IMR-90 (cell line): ENCODE data around the gene TMED8.

ENCODE experiments used
- BHLHE40 ChIP-seq: fragments of 150-350 bp; IDR thresholded peaks from 2 replicates; pipeline ENCODE4 v1.6.1; 2016; ENCODE audit warnings: mild to moderate bottlenecking, low read depth, low read length
- CEBPB ChIP-seq: IDR thresholded peaks from 2 replicates; pipeline ENCODE4 v1.6.1; 2012; ENCODE audit warnings: low read depth, low read length, improper control_type of control experiment
- CHD1 ChIP-seq: IDR thresholded peaks from 2 replicates; pipeline ENCODE4 v1.6.1; 2012; ENCODE audit warnings: low read depth, low read length, improper control_type of control experiment
- FOS ChIP-seq: fragments of 150-350 bp; IDR thresholded peaks from 2 replicates; pipeline ENCODE4 v1.6.1; 2016; ENCODE audit warnings: low read depth, low read length
- MAFK ChIP-seq: IDR thresholded peaks from 2 replicates; pipeline ENCODE4 v1.6.1; 2012; ENCODE audit warnings: low read depth, low read length, improper control_type of control experiment
- MAZ ChIP-seq: IDR thresholded peaks from 2 replicates; pipeline ENCODE4 v1.6.1; 2012; ENCODE audit warnings: low read depth, mild to moderate bottlenecking, low read length, improper control_type of control experiment, moderate library complexity, borderline replicate concordance
- MXI1 ChIP-seq: IDR thresholded peaks from 2 replicates; pipeline ENCODE4 v1.6.1; 2012; ENCODE audit warnings: low read depth, mild to moderate bottlenecking, low read length, moderate library complexity, borderline replicate concordance
- NFE2L2 ChIP-seq: fragments of 150-350 bp; IDR thresholded peaks from 2 replicates; pipeline ENCODE4 v1.6.1; 2016; ENCODE audit warnings: low read depth, mild to moderate bottlenecking, low read length
- POLR2A ChIP-seq: IDR thresholded peaks from 2 replicates; pipeline ENCODE4 v1.6.1; 2012; ENCODE audit warnings: mild to moderate bottlenecking, low read depth, low read length
- RAD21 ChIP-seq: IDR thresholded peaks from 2 replicates; pipeline ENCODE4 v1.6.1; 2012; ENCODE audit warnings: low read length, improper control_type of control experiment
- RFX5 ChIP-seq: IDR thresholded peaks from 2 replicates; pipeline ENCODE4 v1.8.0; 2012; ENCODE audit warnings: low read depth, mild to moderate bottlenecking, low read length, moderate library complexity
- SMC3 ChIP-seq: fragments of 150-350 bp; IDR thresholded peaks from 2 replicates; pipeline ENCODE4 v1.6.1; 2016; ENCODE audit warnings: low read depth, mild to moderate bottlenecking, antibody characterized with exemption, low read length, moderate library complexity
- TF ChIP-seq, protein P1 (sequence below): conservative IDR thresholded peaks from 2 replicates; pipeline ENCODE4 v1.5.1; 2012; ENCODE audit warnings: mild to moderate bottlenecking, low read depth, low read length, improper control_type of control experiment
- TF ChIP-seq, protein P2 (sequence below): fragments of 150-350 bp; IDR thresholded peaks from 2 replicates; pipeline ENCODE4 v1.6.1; 2017; ENCODE audit warnings: mild to moderate bottlenecking, antibody characterized with exemption, low read length, low read depth

DNA sequence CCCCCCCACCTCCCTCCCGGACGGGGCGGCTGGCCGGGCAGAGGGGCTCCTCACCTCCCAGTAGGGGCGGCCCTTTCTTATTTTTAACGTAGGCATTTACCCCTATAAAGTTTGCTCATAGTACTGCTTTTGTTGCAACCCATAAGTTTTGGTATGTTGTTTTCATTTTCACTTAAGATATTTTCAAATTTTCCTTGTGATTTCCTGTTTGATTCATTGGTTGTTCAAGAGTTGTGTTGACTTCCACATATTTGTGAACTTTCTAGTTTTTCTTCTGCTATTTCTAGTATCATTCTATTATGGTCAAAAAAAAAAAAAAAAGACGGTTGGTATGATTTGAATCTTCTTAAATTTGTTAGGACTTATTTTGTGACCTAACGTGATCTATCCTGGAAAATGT, 39.9 kb upstream of the TMED8 start:
- TF ChIP-seq, protein P1, sequence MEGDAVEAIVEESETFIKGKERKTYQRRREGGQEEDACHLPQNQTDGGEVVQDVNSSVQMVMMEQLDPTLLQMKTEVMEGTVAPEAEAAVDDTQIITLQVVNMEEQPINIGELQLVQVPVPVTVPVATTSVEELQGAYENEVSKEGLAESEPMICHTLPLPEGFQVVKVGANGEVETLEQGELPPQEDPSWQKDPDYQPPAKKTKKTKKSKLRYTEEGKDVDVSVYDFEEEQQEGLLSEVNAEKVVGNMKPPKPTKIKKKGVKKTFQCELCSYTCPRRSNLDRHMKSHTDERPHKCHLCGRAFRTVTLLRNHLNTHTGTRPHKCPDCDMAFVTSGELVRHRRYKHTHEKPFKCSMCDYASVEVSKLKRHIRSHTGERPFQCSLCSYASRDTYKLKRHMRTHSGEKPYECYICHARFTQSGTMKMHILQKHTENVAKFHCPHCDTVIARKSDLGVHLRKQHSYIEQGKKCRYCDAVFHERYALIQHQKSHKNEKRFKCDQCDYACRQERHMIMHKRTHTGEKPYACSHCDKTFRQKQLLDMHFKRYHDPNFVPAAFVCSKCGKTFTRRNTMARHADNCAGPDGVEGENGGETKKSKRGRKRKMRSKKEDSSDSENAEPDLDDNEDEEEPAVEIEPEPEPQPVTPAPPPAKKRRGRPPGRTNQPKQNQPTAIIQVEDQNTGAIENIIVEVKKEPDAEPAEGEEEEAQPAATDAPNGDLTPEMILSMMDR = no peak
- TF ChIP-seq RAD21 (no peak), MAZ (no peak), NFE2L2 (no peak), CEBPB (no peak), MXI1 (no peak), POLR2A (no peak), BHLHE40 (no peak), MAFK (no peak), RFX5 (no peak), CHD1 (no peak), FOS (no peak), SMC3 (no peak)
- TF ChIP-seq, protein P2, sequence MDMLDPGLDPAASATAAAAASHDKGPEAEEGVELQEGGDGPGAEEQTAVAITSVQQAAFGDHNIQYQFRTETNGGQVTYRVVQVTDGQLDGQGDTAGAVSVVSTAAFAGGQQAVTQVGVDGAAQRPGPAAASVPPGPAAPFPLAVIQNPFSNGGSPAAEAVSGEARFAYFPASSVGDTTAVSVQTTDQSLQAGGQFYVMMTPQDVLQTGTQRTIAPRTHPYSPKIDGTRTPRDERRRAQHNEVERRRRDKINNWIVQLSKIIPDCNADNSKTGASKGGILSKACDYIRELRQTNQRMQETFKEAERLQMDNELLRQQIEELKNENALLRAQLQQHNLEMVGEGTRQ = no peak
